Caki2 (cell line): ENCODE results near the gene CLRN3. TPM values are rescaled to one million over a fixed set of nuclear protein-coding genes. Genes with fewer than 3 reads are reported as not detected.

Source experiments
- DNase-seq: peaks from one replicate; pipeline ENCODE4 v3.0.0-alpha.2; 2015; ENCODE audit warnings: low read depth
- in situ Hi-C: cut with HindIII; loops from 2 replicates; pipeline ENCODE4 v1.10.0; 2016; ENCODE audit warnings: low sequenced_read_pairs, low pct_unique_long_range_greater_than_20kb, mixed read lengths
- total RNA-seq: library from RNA; depleted of rRNA; stranded (reverse); fragments of >200 nt; shearing (Covaris generic); gene quantifications from 2 replicates; pipeline ENCODE4 v1.2.3, GENCODE V29; 2014; ENCODE audit warnings: low replicate concordance; rRNA removed

Gene CLRN3, protein sequence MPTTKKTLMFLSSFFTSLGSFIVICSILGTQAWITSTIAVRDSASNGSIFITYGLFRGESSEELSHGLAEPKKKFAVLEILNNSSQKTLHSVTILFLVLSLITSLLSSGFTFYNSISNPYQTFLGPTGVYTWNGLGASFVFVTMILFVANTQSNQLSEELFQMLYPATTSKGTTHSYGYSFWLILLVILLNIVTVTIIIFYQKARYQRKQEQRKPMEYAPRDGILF
- total RNA-seq: not detected in 2 replicates

- no peak for DNase-seq
- in situ Hi-C loops: no loop called here
Measured at GRCh38 chr10:127892743-127893142, at the start of gene CLRN3. CLRN3 (minus strand) TSS chr10:127892941; CDS start chr10:127892784, 157 bp downstream.

GRCh38 chr10:127940866-127941640, 48.3 kb upstream of the CLRN3 start:
- in situ Hi-C loops: no loop called here
- no peak for DNase-seq

GRCh38 chr10:127939786-127940330, 47.1 kb upstream of the CLRN3 start:
- DNase-seq: no peak
- in situ Hi-C loops: no loop called here

GRCh38 chr10:127937915-127938463, 45.2 kb upstream of the CLRN3 start:
- in situ Hi-C loops: no loop called here
- no peak for DNase-seq

GRCh38 chr10:127937069-127937468, 44.3 kb upstream of the CLRN3 start:
- in situ Hi-C loops: no loop called here
- no peak for DNase-seq

GRCh38 chr10:127935071-127935561, 42.4 kb upstream of the CLRN3 start:
- DNase-seq: no peak
- in situ Hi-C loops: no loop called here

DNA sequence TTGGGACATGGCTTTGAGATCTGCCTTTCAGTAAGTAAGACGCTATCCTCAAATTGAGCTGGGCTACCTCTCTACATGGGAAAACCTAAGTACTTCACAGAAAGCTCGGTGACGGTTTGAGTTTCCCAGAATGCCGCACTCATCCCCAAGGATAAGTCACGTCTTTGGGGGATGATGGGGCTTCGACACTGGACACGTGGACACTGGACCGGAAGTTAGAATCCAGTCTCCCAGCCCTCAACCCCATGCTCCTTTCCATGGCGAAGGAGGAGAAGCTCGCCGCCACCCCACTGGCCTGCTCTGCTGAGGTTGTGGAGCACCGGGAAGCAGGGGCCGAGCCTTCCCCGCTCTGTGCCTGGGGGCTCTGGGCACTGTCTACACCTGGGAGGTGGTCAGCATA, 41.6 kb upstream of the CLRN3 start:
- no peak for DNase-seq
- in situ Hi-C loops: no loop called here

DNA sequence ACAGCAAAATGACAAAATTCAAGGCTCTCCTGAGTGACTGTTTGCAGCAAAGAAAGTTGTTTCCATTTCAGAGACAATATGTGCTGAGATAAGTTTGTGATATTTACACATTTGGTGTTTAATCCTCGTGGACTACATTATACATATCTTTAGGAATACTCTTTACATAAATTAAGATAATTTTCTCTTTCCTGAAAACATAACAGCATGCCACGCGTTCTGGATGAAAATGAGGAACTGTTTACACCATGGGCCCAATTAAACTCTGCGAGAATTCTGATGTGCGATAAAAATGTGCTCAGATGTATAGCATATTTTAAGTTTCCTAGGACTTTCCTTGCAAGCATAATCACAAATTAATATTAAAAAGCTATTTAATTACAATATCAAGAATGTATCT, 40.5 kb upstream of the CLRN3 start:
- in situ Hi-C loops: no loop called here
- DNase-seq: no peak

DNA sequence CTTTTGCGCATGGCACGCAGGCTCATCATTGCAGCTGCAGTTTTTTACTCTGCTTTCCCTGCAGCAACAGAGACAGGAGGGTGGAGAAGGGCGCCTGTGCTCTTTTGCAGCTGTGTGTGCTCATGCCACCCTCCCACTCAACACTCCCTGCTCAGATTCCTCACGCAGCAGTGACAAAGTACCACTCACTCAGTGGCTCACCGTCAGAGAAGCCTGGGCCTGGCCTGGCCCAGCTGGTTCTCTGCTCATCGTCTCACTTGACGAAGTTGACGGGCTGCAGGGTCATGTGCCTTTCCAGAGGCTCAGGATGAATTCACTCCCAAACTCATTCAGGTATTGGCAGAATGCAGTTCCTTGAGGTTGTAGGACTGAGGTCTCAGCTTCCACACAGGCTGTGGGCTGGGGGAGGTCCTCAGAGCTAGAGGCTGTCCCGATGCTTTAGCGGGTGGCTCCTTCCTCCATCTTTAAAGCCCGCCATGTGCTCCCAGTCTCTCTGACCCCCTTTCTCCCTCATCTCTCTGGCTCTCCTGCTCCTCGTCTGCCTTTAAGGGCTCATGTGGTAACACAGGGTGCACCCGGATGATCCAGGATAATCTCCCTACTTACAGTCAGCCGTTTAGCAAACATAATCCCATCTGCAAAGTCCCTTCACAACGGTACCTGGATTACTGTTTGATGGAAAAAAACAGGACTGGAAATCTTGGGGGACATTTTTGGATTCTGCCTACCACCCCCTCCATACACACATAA, 40.0 kb upstream of the CLRN3 start:
- no peak for DNase-seq
- in situ Hi-C loops: no loop called here

GRCh38 chr10:127928021-127928806, 35.5 kb upstream of the CLRN3 start:
- peak; percentile 22 for DNase-seq
- in situ Hi-C loops: no loop called here

DNA sequence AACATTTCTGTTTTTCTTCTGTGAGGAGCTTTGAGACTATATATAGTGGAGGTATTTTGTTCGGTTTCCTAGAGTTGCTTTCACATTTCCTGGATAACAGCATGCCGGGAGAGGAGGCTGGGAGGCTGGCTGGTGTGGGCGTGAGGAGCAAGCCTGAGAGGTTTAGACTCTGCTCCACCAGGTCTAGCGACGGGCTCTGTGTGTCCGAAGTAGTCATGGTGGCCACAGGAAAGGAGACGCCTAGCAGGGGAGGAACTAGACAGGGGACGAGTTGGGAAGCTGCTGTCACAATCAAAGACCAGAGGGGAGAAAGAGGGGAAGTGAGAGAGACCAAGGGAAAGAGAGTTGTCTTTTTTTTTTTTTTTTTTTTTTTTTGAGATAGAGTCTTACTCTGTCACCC, 33.7 kb upstream of the CLRN3 start:
- in situ Hi-C loops: no loop called here
- DNase-seq: no peak

GRCh38 chr10:127925471-127926207, 32.9 kb upstream of the CLRN3 start:
- no peak for DNase-seq
- in situ Hi-C loops: no loop called here

DNA sequence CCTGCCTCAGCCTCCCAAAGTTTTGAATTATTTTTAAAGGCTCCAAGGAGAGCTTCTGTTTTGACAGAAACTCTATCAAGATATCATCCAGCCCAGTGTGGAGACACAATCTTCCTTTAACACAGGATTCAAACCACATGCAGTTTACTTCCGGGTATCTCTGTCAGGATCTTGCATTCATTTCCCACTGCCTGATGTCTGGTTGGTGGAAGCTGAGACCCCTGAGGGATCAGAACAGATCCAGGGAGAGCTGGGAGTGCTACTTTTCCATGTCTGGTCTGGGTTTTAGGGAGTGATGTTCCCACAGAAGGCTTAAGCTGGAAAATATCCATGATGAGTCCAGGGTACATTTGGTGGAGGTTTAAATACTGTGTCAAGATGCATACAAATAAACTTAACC, 30.9 kb upstream of the CLRN3 start:
- in situ Hi-C loops: no loop called here
- DNase-seq: no peak

GRCh38 chr10:127922675-127923366, 30.1 kb upstream of the CLRN3 start:
- in situ Hi-C loops: no loop called here
- peak; percentile 85 for DNase-seq

DNA sequence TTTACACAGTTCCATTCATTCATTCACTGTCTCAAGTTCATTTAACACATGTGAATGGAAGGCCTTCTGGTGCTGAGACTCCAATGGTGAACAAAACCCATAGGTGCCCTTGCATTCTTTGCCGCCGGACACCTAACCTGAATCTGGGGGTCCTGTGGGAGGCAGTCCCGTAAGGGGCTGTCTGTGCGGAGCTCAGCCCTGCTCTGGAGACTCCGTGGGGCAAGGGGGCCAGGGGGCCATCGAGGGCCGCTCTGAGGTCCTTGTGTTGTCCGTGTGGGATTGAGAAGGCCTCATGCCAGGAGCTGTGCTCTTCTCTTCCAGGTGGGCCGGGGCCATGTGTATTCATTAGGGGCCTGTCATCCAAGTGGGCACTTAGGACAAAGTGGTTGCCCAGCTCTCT, 29.5 kb upstream of the CLRN3 start:
- in situ Hi-C loops: no loop called here
- DNase-seq: no peak

DNA sequence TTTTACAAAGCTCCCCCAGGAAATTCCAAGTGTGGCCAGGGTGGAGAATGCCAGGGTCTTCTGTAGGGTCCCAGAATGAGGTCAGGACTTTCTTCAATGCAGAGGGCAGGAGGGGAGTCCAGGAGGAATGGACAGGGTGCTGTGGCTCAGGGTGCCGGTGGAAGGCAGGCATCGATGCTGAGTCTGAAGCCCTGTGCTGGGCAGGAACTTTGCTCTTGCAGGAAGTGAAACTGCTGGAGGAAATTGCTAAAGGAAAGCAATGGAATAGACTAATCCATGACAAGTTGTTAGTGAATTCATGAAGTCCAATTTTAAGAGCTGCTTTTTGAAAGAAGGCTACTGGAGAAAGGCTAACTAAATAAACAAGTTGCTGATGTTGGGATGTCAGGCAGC, 29.0 kb upstream of the CLRN3 start:
- DNase-seq: no peak
- in situ Hi-C loops: no loop called here
